PC-9 (cell line): ENCODE measurements around the gene IFNL2. TPM values are rescaled to one million over a fixed set of nuclear protein-coding genes. Genes with fewer than 3 reads are reported as not detected.
"Not testable (repeated sequence)": the region's sequence is repeated elsewhere in the genome, so short reads cannot be mapped to it uniquely, and the experiment has no call there.

Experiments
- BruUV-seq: library from RNA; stranded (reverse); fragments of 400-500 nt; replicated peaks from 2 replicates; lab custom pipeline; 2021; lab: Mats Ljungman, UMichigan
- CTCF ChIA-PET: fragments of 300-600 bp; sonication (Branson Sonifier 250); formaldehyde crosslinking; loops from one replicate; lab custom pipeline; 2022; ENCODE audit warnings: antibody characterized with exemption; lab: Charles Lee
- POLR2A ChIA-PET: fragments of 300-600 bp; sonication (Branson Sonifier 250); formaldehyde crosslinking; loops from one replicate; lab custom pipeline; 2022; ENCODE audit warnings: antibody characterized with exemption; ENCODE audit not compliant: unreplicated experiment; lab: Charles Lee
- DNase-seq, 2 experiments: peaks; one replicate each; pipeline versions ENCODE4 v3.0.0 to v3.0.0-alpha.2; 2015 to 2022; ENCODE audit warnings: mixed read lengths in 1 of 2
- H2AFZ ChIP-seq: fragments of 200-600 bp; sonication (generic); 2 replicates; pipeline ENCODE4 v1.8.1; 2017; ENCODE audit warnings: antibody characterized with exemption
- H3F3A ChIP-seq: fragments of 200-600 bp; sonication (generic); 2 replicates; pipeline ENCODE4 v1.8.1; 2017; ENCODE audit warnings: antibody characterized with exemption, mild to moderate bottlenecking, low read depth; ENCODE audit not compliant: insufficient read depth
- H3K27ac ChIP-seq: fragments of 200-600 bp; sonication (generic); 2 replicates; pipeline ENCODE4 v1.6.1; 2016; ENCODE audit warnings: mixed run types
- H3K27me3 ChIP-seq: fragments of 200-600 bp; sonication (generic); 2 replicates; pipeline ENCODE4 v1.6.1; 2016; ENCODE audit warnings: low read depth, mixed run types; ENCODE audit not compliant: insufficient read depth
- H3K36me3 ChIP-seq: fragments of 200-600 bp; sonication (generic); 2 replicates; pipeline ENCODE4 v1.6.1; 2016; ENCODE audit warnings: low read depth, mixed run types
- H3K4me1 ChIP-seq: fragments of 200-600 bp; sonication (generic); replicated peaks from 2 replicates; pipeline ENCODE4 v1.6.1; 2016; ENCODE audit warnings: mixed run types; ENCODE audit not compliant: insufficient read depth
- H3K4me2 ChIP-seq: fragments of 200-600 bp; sonication (generic); 2 replicates; pipeline ENCODE4 v1.6.1; 2017; ENCODE audit warnings: mixed run types
- H3K4me3 ChIP-seq: fragments of 200-600 bp; sonication (generic); 2 replicates; pipeline ENCODE4 v1.6.1; 2016; ENCODE audit warnings: mixed run types
- H3K79me2 ChIP-seq: fragments of 200-600 bp; sonication (generic); 2 replicates; pipeline ENCODE4 v1.6.1; 2017; ENCODE audit warnings: low read depth, mixed run types
- H3K9me2 ChIP-seq: fragments of 200-600 bp; sonication (generic); 2 replicates; pipeline ENCODE4 v1.8.1; 2017; ENCODE audit warnings: mild to moderate bottlenecking; ENCODE audit not compliant: insufficient read depth
- H3K9me3 ChIP-seq: fragments of 200-600 bp; sonication (generic); 2 replicates; pipeline ENCODE4 v1.8.1; 2016; ENCODE audit warnings: low read depth; ENCODE audit not compliant: insufficient read depth
- H4K20me1 ChIP-seq: fragments of 200-600 bp; sonication (generic); 2 replicates; pipeline ENCODE4 v1.8.1; 2017; ENCODE audit not compliant: insufficient read depth
- CTCF ChIP-seq: fragments of 200-600 bp; sonication (generic); conservative IDR thresholded peaks from 2 replicates; pipeline ENCODE4 v1.6.1; 2017; ENCODE audit warnings: mixed run types, antibody characterized with exemption, mild to moderate bottlenecking, moderate library complexity
- EZH2 ChIP-seq: fragments of 200-600 bp; sonication (generic); IDR thresholded peaks from 2 replicates; pipeline ENCODE4 v1.8.0; 2017; ENCODE audit warnings: antibody characterized with exemption, low read depth
- intact Hi-C: fragments of 100-400 bp; cut with micrococcal nuclease; formaldehyde crosslinking; loops from one replicate; pipeline ENCODE4 v1.10.0; 2022; ENCODE audit not compliant: unreplicated experiment
- total RNA-seq: library from RNA; stranded (reverse); gene quantifications from 2 replicates; pipeline ENCODE4 v1.2.3, GENCODE V29; 2021

IFNL2 gene
- total RNA-seq, 1 experiment from 2014 or later, result not detected

GRCh38 chr19:39264306-39265290, 3.6 kb upstream of the IFNL2 start:
- Histone ChIP-seq H4K20me1 (no peaks in the 10 kb centered on the region), H3K4me1 (0 out of 2 replicates have a peak, but pooled peaks cover 8% of the 10 kb centered on the region), H3K4me2 (no peak overlapping the region), H3K27ac (no peak overlapping the region), H2AFZ (no peak overlapping the region), H3K9me3 (no peaks in the 10 kb centered on the region), H3F3A (no peaks in the 10 kb centered on the region), H3K27me3 (no peaks in the 10 kb centered on the region), H3K36me3 (no peaks in the 10 kb centered on the region), H3K79me2 (no peaks in the 10 kb centered on the region), H3K4me3 (no peak overlapping the region), H3K9me2 (no peaks in the 10 kb centered on the region)
- intact Hi-C loops, result no loop called here
- POLR2A ChIA-PET, result no interaction called here
- CTCF ChIA-PET, result no interaction called here
- no TSS peak for BruUV-seq
- DNase-seq, result no peak
- no peak for TF ChIP-seq EZH2
- no peak for TF ChIP-seq CTCF

- no peak overlapping the region for H2AFZ ChIP-seq
- CTCF ChIA-PET, result no interaction called here
- no TSS peak for BruUV-seq
Observed at GRCh38 chr19:39265321-39265916, 2.8 kb upstream of the IFNL2 start.

GRCh38 chr19:39268531-39269223, 481 bp downstream of the IFNL2 start:
- H3K9me3 ChIP-seq, H3K79me2 ChIP-seq, H2AFZ ChIP-seq, H3F3A ChIP-seq, H3K9me2 ChIP-seq, DNase-seq, H4K20me1 ChIP-seq, H3K4me2 ChIP-seq, H3K27me3 ChIP-seq, intact Hi-C loops, H3K4me1 ChIP-seq, H3K4me3 ChIP-seq, CTCF ChIA-PET, BruUV-seq, H3K36me3 ChIP-seq, H3K27ac ChIP-seq: not testable (repeated sequence)
- POLR2A ChIA-PET, result interaction anchor here (0.7 kb wide), 1 partner anchor 16 kb away, joined by 3 read pairs; no protein-coding TSS in a partner anchor

More at GRCh38 chr19:39265321-39265916, 2.8 kb upstream of the IFNL2 start:
- H3K4me3 ChIP-seq, result no peak overlapping the region
- no peaks in the 10 kb centered on the region for H3K27me3 ChIP-seq
- 0 out of 2 replicates have a peak, but pooled peaks cover 8% of the 10 kb centered on the region for H3K4me1 ChIP-seq
- no peaks in the 10 kb centered on the region for H3K36me3 ChIP-seq
- DNase-seq, result no peak
- intact Hi-C loops, result no loop called here
- POLR2A ChIA-PET, result no interaction called here
- H3K9me2 ChIP-seq, result no peaks in the 10 kb centered on the region
- H3K4me2 ChIP-seq, result no peak overlapping the region
- no peaks in the 10 kb centered on the region for H3F3A ChIP-seq
- no peaks in the 10 kb centered on the region for H4K20me1 ChIP-seq
- no peaks in the 10 kb centered on the region for H3K9me3 ChIP-seq
- no peak overlapping the region for H3K27ac ChIP-seq
- no peak for TF ChIP-seq EZH2
- TF ChIP-seq CTCF, result no peak
- no peaks in the 10 kb centered on the region for H3K79me2 ChIP-seq

GRCh38 chr19:39269369-39269768, 1.2 kb downstream of the IFNL2 start:
- H3K27ac ChIP-seq, BruUV-seq, H3K27me3 ChIP-seq, DNase-seq, H3K4me1 ChIP-seq, POLR2A ChIA-PET, H3K4me2 ChIP-seq, H4K20me1 ChIP-seq, H3K79me2 ChIP-seq, H3K36me3 ChIP-seq, H3K9me3 ChIP-seq, CTCF ChIA-PET, intact Hi-C loops, H2AFZ ChIP-seq, H3F3A ChIP-seq, H3K4me3 ChIP-seq, H3K9me2 ChIP-seq: not testable (repeated sequence)
